ENCODE measurements around the gene CIDEC.

Gene CIDEC

DNA sequence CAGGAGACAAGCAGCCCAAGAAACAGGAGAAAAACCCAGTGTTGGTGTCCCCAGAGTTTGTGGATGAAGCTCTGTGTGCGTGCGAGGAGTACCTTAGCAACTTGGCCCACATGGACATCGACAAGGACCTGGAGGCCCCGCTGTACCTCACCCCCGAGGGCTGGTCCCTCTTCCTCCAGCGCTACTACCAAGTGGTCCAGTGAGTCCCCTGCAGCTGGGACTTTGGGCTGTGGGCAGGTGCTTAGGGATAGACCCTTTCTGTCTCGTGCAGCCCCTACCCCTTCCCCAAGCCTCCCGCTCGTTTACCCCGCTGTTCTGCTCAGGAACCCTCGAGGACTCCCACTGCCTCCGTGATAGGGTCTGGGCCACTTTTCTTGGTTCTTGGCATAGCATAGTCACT is 59.5 kb downstream of the CIDEC start:
- no peaks in the 10 kb centered on the region for H4K20me1 ChIP-seq (ENCODE audit: control insufficient read depth, insufficient read depth, low read depth, low read length)
- H3K4me2 ChIP-seq (ENCODE audit: low read length) = no peak overlapping the region
- no peaks in the 10 kb centered on the region; the same call in 1 of the 2 replicates for H3K36me3 ChIP-seq (ENCODE audit: control insufficient read depth, low read length)
- no peak overlapping the region for H3K4me3 ChIP-seq (ENCODE audit: low read length)
- no peaks in the 10 kb centered on the region for H3K4me1 ChIP-seq (ENCODE audit: control insufficient read depth, low read length)
- H3K9me3 ChIP-seq (ENCODE audit: control insufficient read depth, insufficient read depth, low read length) = no peaks in the 10 kb centered on the region
- H3K27ac ChIP-seq (ENCODE audit: low read depth, low read length) = no peak overlapping the region
- no peaks in the 10 kb centered on the region for H3K27me3 ChIP-seq (ENCODE audit: control insufficient read depth, low read length)
- H3K79me2 ChIP-seq (ENCODE audit: control insufficient read depth, low read length) = no peaks in the 10 kb centered on the region
- no peaks in the 10 kb centered on the region for H3K9me2 ChIP-seq (replicated peaks; ENCODE audit: control insufficient read depth, low read length)
- TF ChIP-seq, protein P1, sequence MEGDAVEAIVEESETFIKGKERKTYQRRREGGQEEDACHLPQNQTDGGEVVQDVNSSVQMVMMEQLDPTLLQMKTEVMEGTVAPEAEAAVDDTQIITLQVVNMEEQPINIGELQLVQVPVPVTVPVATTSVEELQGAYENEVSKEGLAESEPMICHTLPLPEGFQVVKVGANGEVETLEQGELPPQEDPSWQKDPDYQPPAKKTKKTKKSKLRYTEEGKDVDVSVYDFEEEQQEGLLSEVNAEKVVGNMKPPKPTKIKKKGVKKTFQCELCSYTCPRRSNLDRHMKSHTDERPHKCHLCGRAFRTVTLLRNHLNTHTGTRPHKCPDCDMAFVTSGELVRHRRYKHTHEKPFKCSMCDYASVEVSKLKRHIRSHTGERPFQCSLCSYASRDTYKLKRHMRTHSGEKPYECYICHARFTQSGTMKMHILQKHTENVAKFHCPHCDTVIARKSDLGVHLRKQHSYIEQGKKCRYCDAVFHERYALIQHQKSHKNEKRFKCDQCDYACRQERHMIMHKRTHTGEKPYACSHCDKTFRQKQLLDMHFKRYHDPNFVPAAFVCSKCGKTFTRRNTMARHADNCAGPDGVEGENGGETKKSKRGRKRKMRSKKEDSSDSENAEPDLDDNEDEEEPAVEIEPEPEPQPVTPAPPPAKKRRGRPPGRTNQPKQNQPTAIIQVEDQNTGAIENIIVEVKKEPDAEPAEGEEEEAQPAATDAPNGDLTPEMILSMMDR (IDR thresholded peaks at IDR 0.05; ENCODE audit: low read depth, low read length, poor library complexity, severe bottlenecking) = no peak
- no peak for TF ChIP-seq EZH2phosphoT487 (IDR thresholded peaks at IDR 0.05; ENCODE audit: borderline replicate concordance, low read length)
- H3F3A ChIP-seq (ENCODE audit: control insufficient read depth, insufficient read depth) = no peaks in the 10 kb centered on the region

DNA sequence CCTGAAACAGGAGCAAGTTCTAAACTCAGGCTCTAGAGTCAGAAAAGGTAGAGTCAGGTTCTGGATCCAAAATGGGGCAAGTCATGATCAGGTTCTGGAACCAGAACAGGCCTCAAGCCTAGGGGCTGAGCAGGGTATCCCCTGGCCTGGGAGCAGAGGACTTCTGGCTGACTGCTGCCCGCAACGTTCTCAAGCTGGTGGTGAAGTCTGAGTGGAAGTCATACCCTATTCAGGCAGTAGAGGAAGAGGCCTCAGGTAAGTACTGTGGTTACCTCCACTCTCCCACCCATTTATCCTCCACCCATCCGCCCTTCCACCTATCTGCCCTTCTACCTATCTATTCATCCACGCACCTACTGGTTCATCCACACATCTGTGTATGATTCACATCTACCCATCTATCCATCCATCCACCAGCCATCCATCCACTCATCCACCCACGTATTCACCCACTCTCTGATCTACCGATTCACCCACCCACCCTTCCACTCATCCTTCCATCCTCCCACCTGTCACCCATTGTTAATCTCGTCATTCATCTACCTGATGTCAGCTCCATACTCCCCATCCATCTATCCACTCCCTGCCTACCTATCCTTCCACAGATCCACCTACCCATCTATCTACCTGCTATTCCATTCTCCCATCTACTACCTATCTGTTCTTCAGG is 61.3 kb downstream of the CIDEC start:
- no peaks in the 10 kb centered on the region for H4K20me1 ChIP-seq (ENCODE audit: control insufficient read depth, insufficient read depth, low read depth, low read length)
- no peak overlapping the region for H3K4me2 ChIP-seq (ENCODE audit: low read length)
- H3K4me1 ChIP-seq (ENCODE audit: control insufficient read depth, low read length) = no peaks in the 10 kb centered on the region
- H3K9me3 ChIP-seq (ENCODE audit: control insufficient read depth, insufficient read depth, low read length) = no peaks in the 10 kb centered on the region
- H3K4me3 ChIP-seq (ENCODE audit: low read length) = no peak overlapping the region
- H3K27ac ChIP-seq (ENCODE audit: low read depth, low read length) = no peak overlapping the region
- no peaks in the 10 kb centered on the region for H3F3A ChIP-seq (ENCODE audit: control insufficient read depth, insufficient read depth)
- TF ChIP-seq EZH2phosphoT487 (IDR thresholded peaks at IDR 0.05; ENCODE audit: borderline replicate concordance, low read length) = no peak
- TF ChIP-seq, protein P1 (IDR thresholded peaks at IDR 0.05; ENCODE audit: low read depth, low read length, poor library complexity, severe bottlenecking) = no peak
- H3K79me2 ChIP-seq (ENCODE audit: control insufficient read depth, low read length) = no peaks in the 10 kb centered on the region
- H3K27me3 ChIP-seq (ENCODE audit: control insufficient read depth, low read length) = no peaks in the 10 kb centered on the region
- H3K9me2 ChIP-seq (replicated peaks; ENCODE audit: control insufficient read depth, low read length) = no peaks in the 10 kb centered on the region
- H3K36me3 ChIP-seq (ENCODE audit: control insufficient read depth, low read length) = no peaks in the 10 kb centered on the region; the same call in 1 of the 2 replicates

DNA sequence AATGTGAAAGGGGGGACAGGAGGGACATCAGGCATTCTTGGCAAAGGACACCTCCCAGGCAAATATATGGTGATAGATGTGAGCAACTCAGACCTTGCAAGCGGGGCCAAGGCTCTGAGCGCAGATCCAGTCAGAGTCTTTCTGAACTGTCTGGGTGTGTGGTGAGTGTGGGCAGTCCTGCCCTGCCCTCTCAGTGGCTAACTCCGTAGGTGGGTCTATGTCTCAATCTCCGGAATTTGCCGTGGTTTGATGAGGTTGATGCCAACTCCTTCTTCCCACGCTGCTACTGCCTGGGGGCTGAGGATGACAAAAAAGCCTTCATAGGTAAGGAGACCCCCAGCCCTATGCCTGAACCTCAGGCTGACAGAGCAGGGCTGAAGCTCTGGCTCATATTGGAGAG is 62.6 kb downstream of the CIDEC start:
- H3K36me3 ChIP-seq (ENCODE audit: control insufficient read depth, low read length) = peaks cover 7% of the 10 kb centered on the region; the same call in 1 of the 2 replicates

More for the DNA sequence above, 62.6 kb downstream of the CIDEC start:
- TF ChIP-seq, protein P1 (IDR thresholded peaks at IDR 0.05; ENCODE audit: low read depth, low read length, poor library complexity, severe bottlenecking) = no peak
- TF ChIP-seq EZH2phosphoT487 (IDR thresholded peaks at IDR 0.05; ENCODE audit: borderline replicate concordance, low read length) = no peak
- Histone ChIP-seq H3K27me3 (ENCODE audit: control insufficient read depth, low read length) (no peaks in the 10 kb centered on the region), H4K20me1 (ENCODE audit: control insufficient read depth, insufficient read depth, low read depth, low read length) (no peaks in the 10 kb centered on the region), H3F3A (ENCODE audit: control insufficient read depth, insufficient read depth) (no peaks in the 10 kb centered on the region), H3K4me3 (ENCODE audit: low read length) (no peak overlapping the region), H3K9me2 (replicated peaks; ENCODE audit: control insufficient read depth, low read length) (no peaks in the 10 kb centered on the region), H3K4me1 (ENCODE audit: control insufficient read depth, low read length) (no peaks in the 10 kb centered on the region), H3K27ac (ENCODE audit: low read depth, low read length) (no peak overlapping the region), H3K4me2 (ENCODE audit: low read length) (no peak overlapping the region), H3K9me3 (ENCODE audit: control insufficient read depth, insufficient read depth, low read length) (no peaks in the 10 kb centered on the region), H3K79me2 (ENCODE audit: control insufficient read depth, low read length) (no peaks in the 10 kb centered on the region)

Data from DOHH2 (cell line).